GM13977 (cell line): Measurements from ENCODE around the gene ANO5.

Experiments
- DNase-seq: peaks from one replicate; pipeline ENCODE4 v3.0.0; 2012; ENCODE audit warnings: low spot score
- CTCF ChIP-seq: IDR thresholded peaks from 2 replicates; pipeline ENCODE4 v1.5.1; 2012; ENCODE audit warnings: mild to moderate bottlenecking, control low read depth; ENCODE audit not compliant: insufficient read depth; ENCODE audit errors: extremely low read depth, missing control alignments
- in situ Hi-C: fragments of 300-500 bp; cut with MboI; formaldehyde crosslinking; loops from one replicate; pipeline ENCODE4 v1.12.0; 2022; ENCODE audit warnings: low sequenced_read_pairs, low pct_unique_long_range_greater_than_20kb, mixed read lengths, inconsistent platforms; ENCODE audit not compliant: unreplicated experiment

The ANO5 gene

GRCh38 chr11:22304337-22304961 lies 111.6 kb downstream of the ANO5 start:
- peak; percentile 66 for TF ChIP-seq CTCF
- in situ Hi-C loops: loop anchor here (10.0 kb wide), 1 partner anchor 140 kb away; no protein-coding TSS in a partner anchor
- peak; percentile 25 for DNase-seq

- no peak for TF ChIP-seq CTCF
- no peak for DNase-seq
- in situ Hi-C loops: no loop called here
Observed at GRCh38 chr11:22317656-22318055, 124.8 kb downstream of the ANO5 start.

- TF ChIP-seq CTCF: peak; percentile 25
- DNase-seq: no peak
- in situ Hi-C loops: loop anchor here (25.0 kb wide), 1 partner anchor 456 kb away; no protein-coding TSS in a partner anchor
Observed at GRCh38 chr11:22331771-22332170, 138.9 kb downstream of the ANO5 start.
